K562 (cell line): ENCODE results near the gene ANKRD13A. TPM values are rescaled to one million over a fixed set of nuclear protein-coding genes. Genes with fewer than 3 reads are reported as not detected.
A peak's percentile ranks its signal among the peaks of the same experiment; 100 is the strongest.

Source experiments
- GATA2 ChIP-seq: sonication (generic); formaldehyde crosslinking; IDR thresholded peaks from 2 replicates; pipeline ENCODE4 v1.4.0; 2020; ENCODE audit warnings: mild to moderate bottlenecking, missing genetic modification reagents
- MLLT1 ChIP-seq, 2 experiments: fragments of 450-650 bp; IDR thresholded peaks; 2 replicates each; pipeline ENCODE4 v1.6.1; 2016
- MNT ChIP-seq, 2 experiments: fragments of 450-650 bp; conservative IDR thresholded peaks; 2 replicates each; pipeline ENCODE4 v1.6.1; 2017; ENCODE audit warnings: mild to moderate bottlenecking in 2 of 2, moderate library complexity in 2 of 2
- NFIX ChIP-seq: fragments of 250-450 bp; sonication (Bioruptor Pico); IDR thresholded peaks from 2 replicates; pipeline ENCODE4 v1.4.0; 2020; ENCODE audit warnings: low read depth, mild to moderate bottlenecking, moderate library complexity
- OTX1 ChIP-seq: fragments of 450-650 bp; formaldehyde crosslinking; IDR thresholded peaks from 2 replicates; pipeline ENCODE4 v1.4.0; 2022; ENCODE audit warnings: mild to moderate bottlenecking
- PHB ChIP-seq: fragments of 250-450 bp; sonication (Bioruptor Pico); IDR thresholded peaks from 2 replicates; pipeline ENCODE4 v1.5.0; 2021
- PHF20 ChIP-seq: fragments of 450-650 bp; IDR thresholded peaks from 2 replicates; pipeline ENCODE4 v1.6.1; 2018; ENCODE audit not compliant: partially characterized antibody
- PRMT5 ChIP-seq: sonication (generic); formaldehyde crosslinking; IDR thresholded peaks from 2 replicates; pipeline ENCODE4 v1.5.0; 2020; ENCODE audit warnings: missing genetic modification reagents
- RBM17 ChIP-seq: fragments of 200-400 bp; formaldehyde crosslinking; IDR thresholded peaks from 2 replicates; pipeline ENCODE4 v1.6.1; 2017; ENCODE audit warnings: low read depth, mild to moderate bottlenecking, low read length, borderline replicate concordance
- TCF7 ChIP-seq: sonication (generic); IDR thresholded peaks from 2 replicates; pipeline ENCODE4 v1.6.1; 2016; ENCODE audit warnings: antibody characterized with exemption, borderline replicate concordance
- ZBTB5 ChIP-seq: fragments of 450-650 bp; IDR thresholded peaks from 2 replicates; pipeline ENCODE4 v1.6.1; 2017; ENCODE audit warnings: antibody characterized with exemption
- ZNF197 ChIP-seq: fragments of 200-800 bp; sonication (Bioruptor generic); IDR thresholded peaks from 2 replicates; pipeline ENCODE4 v1.6.1; 2016; ENCODE audit warnings: low read depth, missing genetic modification characterization, missing compliant biosample characterization
- ZNF407 ChIP-seq: fragments of 450-650 bp; IDR thresholded peaks from 2 replicates; pipeline ENCODE4 v1.6.1; 2016; ENCODE audit warnings: low read depth
- ZNF507 ChIP-seq: conservative IDR thresholded peaks from 2 replicates; pipeline ENCODE4 v1.6.1; 2017; ENCODE audit warnings: missing genetic modification characterization, missing compliant biosample characterization
- ZSCAN32 ChIP-seq: fragments of 450-650 bp; formaldehyde crosslinking; IDR thresholded peaks from 2 replicates; pipeline ENCODE4 v1.4.0; 2020; ENCODE audit warnings: mild to moderate bottlenecking, moderate library complexity
- polyA plus RNA-seq, 8 experiments: library from polyadenylated mRNA; depleted of rRNA in 4 of 8; stranded (reverse) in 5 of 8; unstranded in 3 of 8; fragments of >200 nt; fragmentation: Nextera tagmentation in 2 of 8; fragmentation: Illumina TruSeq in 1 of 8; extraction: Ambion mirVana in 2 of 8; extraction: Trizol in 1 of 8; gene quantifications; 2 replicates each; pipeline versions ENCODE4 v1.2.1 to v1.2.3, GENCODE V29; 2011 to 2014; ENCODE audit warnings: inconsistent platforms in 1 of 8, missing spikeins in 1 of 8
- total RNA-seq, 7 experiments: library from RNA; depleted of rRNA in 6 of 7; stranded (reverse); fragments of >200 nt in 6 of 7; fragmentation: Illumina TruSeq in 2 of 7; extraction: Trizol in 2 of 7; gene quantifications; 2 replicates each; pipeline versions ENCODE4 v1.2.1 to v1.2.3, GENCODE V29; 2011 to 2021; ENCODE audit warnings: low replicate concordance in 1 of 7

ANKRD13A gene
- total and polyA plus RNA-seq, 9 of the 15 experiments (the other 6 are each of a cell fraction or from before 2014, with no cell fraction given): 5.0 to 55.0 (median 41.5) TPM

GRCh38 chr12:109998904-109999648 lies at the start of gene ANKRD13A (continued):
- TF ChIP-seq ZNF407 (no peak), GATA2 (CRISPR knock-in tag) (no peak), ZBTB5 (no peak), TCF7 (peak; percentile 30; the same call in 1 of the 2 replicates), PRMT5 (CRISPR knock-in tag) (peak; percentile 29; the same call in 1 of the 2 replicates), RBM17 (no peak), ZNF507 (no peak), PHF20 (peak; percentile 47), PHB (CRISPR knock-in tag) (no peak), ZSCAN32 (CRISPR knock-in tag) (0 out of 2 replicates have a peak, but pooled peaks have one; percentile 38), OTX1 (no peak), ZNF197 (CRISPR knock-in tag) (no peak), MLLT1 (IDR thresholded peaks at IDR 0.05) (no peak), NFIX (CRISPR knock-in tag) (no peak), MNT (conservative IDR thresholded peaks at IDR 0.05) (peak; percentile 86 to 92)
